NT2/D1 (cell line): ENCODE results near the gene PXT1.

ENCODE experiments used
- YY1 ChIP-seq: IDR thresholded peaks from 2 replicates; pipeline ENCODE4 v1.6.1; 2011; ENCODE audit not compliant: insufficient read length, insufficient read depth
- ZNF274 ChIP-seq: IDR thresholded peaks from 2 replicates; pipeline ENCODE4 v1.6.1; 2011; ENCODE audit warnings: mild to moderate bottlenecking, low read depth, low read length

- no peak for TF ChIP-seq YY1
- no peak for TF ChIP-seq ZNF274
Measured at GRCh38 chr6:36347621-36348020, 95.0 kb downstream of the PXT1 start.
